Adrenal gland (tissue), 12 donors: ENCODE results near the gene AIM2. TPM values are rescaled to one million over a fixed set of nuclear protein-coding genes. Genes with fewer than 3 reads are reported as not detected.

ENCODE experiments used
- DNase-seq, 7 donors: peaks; one replicate each; pipeline ENCODE4 v3.0.0-alpha.2; 2019 to 2020
- H3K27ac ChIP-seq, 5 donors: fragments of 200-600 bp; sonication (generic) in 4 of 5; 1 replicate in 3 of 5; 2 replicates in 2 of 5; pipeline versions ENCODE4 v1.5.1 to v1.8.0; 2016 to 2020; ENCODE audit warnings: mild to moderate bottlenecking in 1 of 5
- H3K27me3 ChIP-seq: fragments of 200-600 bp; 2 replicates; pipeline ENCODE4 v1.8.0; 2021
- H3K36me3 ChIP-seq, 2 donors: fragments of 200-600 bp; replicated peaks in 1 of 2; 1 replicate in 1 of 2; 2 replicates in 1 of 2; pipeline versions ENCODE4 v1.5.1 to v1.8.0; 2018 to 2022
- H3K4me1 ChIP-seq, 2 donors: fragments of 200-600 bp; replicated peaks in 1 of 2; 1 replicate in 1 of 2; 2 replicates in 1 of 2; pipeline versions ENCODE4 v1.5.1 to v1.8.0; 2018 to 2021
- H3K4me3 ChIP-seq, 4 donors: fragments of 200-600 bp; sonication (generic) in 3 of 4; one replicate each; pipeline ENCODE4 v1.5.1; 2016 to 2018
- H3K9me3 ChIP-seq, 3 donors: fragments of 200-600 bp; sonication (generic) in 1 of 3; replicated peaks in 1 of 3; 1 replicate in 2 of 3; 2 replicates in 1 of 3; pipeline versions ENCODE4 v1.5.1 to v1.8.0; 2016 to 2021
- CTCF ChIP-seq, 6 experiments: fragments of 450-650 bp in 4 of 6; fragments of 200-600 bp in 2 of 6; sonication (generic) in 1 of 6; IDR thresholded peaks; 1 replicate in 5 of 6; 2 replicates in 1 of 6; pipeline versions ENCODE4 v1.5.1 to v1.8.0; 2016 to 2021; ENCODE audit warnings: antibody characterized with exemption in 6 of 6, mild to moderate bottlenecking in 2 of 6, moderate library complexity in 1 of 6
- POLR2A ChIP-seq, 2 donors: fragments of 450-650 bp; IDR thresholded peaks; one replicate each; pipeline ENCODE4 v1.6.1; 2017; ENCODE audit warnings: antibody characterized with exemption in 2 of 2, mild to moderate bottlenecking in 2 of 2, moderate library complexity in 1 of 2
- WGBS, 4 donors: extraction: QIAGEN DNeasy Blood & Tissue Kit in 2 of 4; methylation state at CpG; one replicate each; pipeline versions ENCODE4 v1.1.5 to v1.1.7; 2013 to 2017; 5-methylcytosine and 5-hydroxymethylcytosine counted together
- intact Hi-C, 2 donors: fragments of 100-400 bp; cut with DNase I; formaldehyde crosslinking; loops; one replicate each; pipeline versions ENCODE4 v1.14.1 to v1.15.0; 2022 to 2023
- polyA plus RNA-seq, 3 donors: library from polyadenylated mRNA; stranded (reverse); fragments of 200-250 nt in 2 of 3; fragments of 350-450 nt in 1 of 3; fragmentation: Illumina TruSeq in 1 of 3; extraction: RNeasy Lipid Tissue Mini Kit (QIAGEN cat#74804) in 1 of 3; gene quantifications; one replicate each; pipeline ENCODE4 v1.2.3, GENCODE V29; 2013 to 2014
- total RNA-seq, 9 donors: library from RNA; depleted of rRNA in 4 of 9; stranded (reverse); fragments of >200 nt in 4 of 9; fragments of 120-200 nt in 1 of 9; fragmentation: NEBNext Ultra II Directional in 1 of 9; extraction: Animal tissue kit (Norgen Biotek cat#: 25700) in 1 of 9; gene quantifications; one replicate each; pipeline versions ENCODE4 v1.1.0 to v1.2.4, GENCODE V29; 2013 to 2023
- donor health status: healthy with polysubstance abuse.
- donor health status: Bipolar disorder and iron deficiency.
- donor health status: DM: yes; HTN: yes; CAD: no.
- donor health status: DM: no; HTN: no; CAD: no.
- donor health status: DM: no; HTN: no; CAD: no.
- donor health status: DM: yes; HTN: yes; CAD: no.

AIM2 gene
- total and polyA plus RNA-seq, 12 donors, result 0.11 to 1.3 (median 0.57) TPM; not detected in 1

DNA sequence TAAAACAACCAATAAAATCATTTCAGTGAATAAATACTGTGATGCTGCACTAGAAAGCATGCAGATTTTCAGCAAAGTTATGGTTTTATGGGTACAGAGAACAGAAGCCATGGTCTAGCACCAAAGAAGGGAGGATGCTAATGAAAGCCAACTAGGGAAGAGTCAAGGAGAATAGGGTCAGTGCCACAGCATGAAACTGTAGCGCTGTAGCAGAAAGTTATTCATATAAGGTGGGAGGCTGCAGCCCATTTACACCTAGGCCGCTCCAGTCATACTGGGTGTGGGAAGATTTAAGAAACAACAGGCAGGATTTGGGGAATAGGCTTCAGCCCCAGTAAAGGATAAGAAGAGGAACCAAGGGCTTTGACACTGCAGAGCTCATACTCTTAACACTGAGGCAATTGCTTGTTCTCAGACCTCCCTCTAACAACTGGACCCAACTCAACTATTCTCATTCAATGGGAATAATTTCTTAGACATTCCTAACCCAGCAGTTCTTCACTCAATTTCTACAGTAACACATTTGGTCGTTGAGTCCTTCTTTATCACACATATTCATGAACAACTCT, 62.5 kb downstream of the AIM2 start:
- H3K27me3 ChIP-seq, result no peaks in the 10 kb centered on the region
- peaks cover 0 to 60% of the 10 kb centered on the region in 2 donors for H3K4me1 ChIP-seq
- intact Hi-C loops, result no loop called here
- 86 to 95% (median 93%) methylated on average over 3 of the region's 3 CpGs for WGBS, 4 donors
- peaks cover 0 to 35% of the 10 kb centered on the region in 2 donors for H3K36me3 ChIP-seq
- TF ChIP-seq POLR2A (IDR thresholded peaks at IDR 0.05) (no peak), CTCF (IDR thresholded peaks at IDR 0.05) (no peak)
- no peak for DNase-seq
- no peaks in the 10 kb centered on the region for H3K9me3 ChIP-seq
- no peak overlapping the region for H3K27ac ChIP-seq
- H3K4me3 ChIP-seq, result peak overlapping the region in 1 of 4 donors; percentile 60

GRCh38 chr1:159012495-159012894, 64.1 kb downstream of the AIM2 start:
- Histone ChIP-seq H3K9me3 (no peaks in the 10 kb centered on the region), H3K36me3 (peaks cover 0 to 20% of the 10 kb centered on the region in 2 donors), H3K4me3 (peak overlapping the region in 1 of 4 donors; percentile 60), H3K27me3 (no peaks in the 10 kb centered on the region), H3K4me1 (peaks cover 0 to 59% of the 10 kb centered on the region in 2 donors), H3K27ac (peak overlapping the region in 3 of 5 donors; percentile 16 to 55 (median 36))
- intact Hi-C loops, result no loop called here
- peak in 2 of 7 donors; percentile 20 to 34 for DNase-seq
- WGBS, 4 donors, result 47 to 70% (median 57%) methylated on average over 6 of the region's 6 CpGs
- TF ChIP-seq POLR2A (IDR thresholded peaks at IDR 0.05) (peak in 1 of 2 donors; percentile 10), CTCF (IDR thresholded peaks at IDR 0.05) (no peak)

Other genes with a start within 250 kb of the AIM2 start
- 10 to 100 TPM in 7 of 9 donors, 1 to 10 TPM in 2; 3.1 to 17.9 (median 14.5) TPM for gene MNDA, start 245.4 kb downstream of the AIM2 start, total RNA-seq
- gene MNDA, start 245.4 kb downstream of the AIM2 start, polyA plus RNA-seq, result 10 to 100 TPM in 1 of 3 donors, 1 to 10 TPM in 2; 5.2 to 13.1 (median 5.7) TPM
- gene PYHIN1, start 145.2 kb downstream of the AIM2 start, total RNA-seq, result 1 to 10 TPM in 2 of 9 donors, under 1 TPM in 6, not detected in 1; 0.11 to 2.8 (median 0.40) TPM
- gene PYHIN1, start 145.2 kb downstream of the AIM2 start, polyA plus RNA-seq, result under 1 TPM; 0.24 to 0.48 (median 0.32) TPM
- gene IFI16, start 66.9 kb downstream of the AIM2 start, total RNA-seq, result 100 to 1,000 TPM in 3 of 9 donors, 10 to 100 TPM in 6; 39.4 to 130 (median 80.5) TPM
- 100 to 1,000 TPM in 2 of 3 donors, 10 to 100 TPM in 1; 92.0 to 128 (median 123) TPM for gene IFI16, start 66.9 kb downstream of the AIM2 start, polyA plus RNA-seq
- 1 to 10 TPM in 6 of 9 donors, under 1 TPM in 2, not detected in 1; 0.83 to 7.8 (median 2.2) TPM for gene CADM3, start 94.8 kb upstream of the AIM2 start, total RNA-seq
- 1 to 10 TPM; 3.3 to 5.9 (median 5.5) TPM for gene CADM3, start 94.8 kb upstream of the AIM2 start, polyA plus RNA-seq
- 10 to 100 TPM in 5 of 9 donors, 1 to 10 TPM in 3, under 1 TPM in 1; 0.11 to 19.9 (median 11.3) TPM for gene ACKR1, start 128.1 kb upstream of the AIM2 start, total RNA-seq
- 10 to 100 TPM in 2 of 3 donors, 1 to 10 TPM in 1; 6.8 to 75.0 (median 11.1) TPM for gene ACKR1, start 128.1 kb upstream of the AIM2 start, polyA plus RNA-seq
- 1 to 10 TPM in 2 of 9 donors, under 1 TPM in 4, not detected in 3; 0.28 to 2.0 (median 0.58) TPM for gene FCER1A, start 225.6 kb upstream of the AIM2 start, total RNA-seq
- gene FCER1A, start 225.6 kb upstream of the AIM2 start, polyA plus RNA-seq, result 1 to 10 TPM in 2 of 3 donors, under 1 TPM in 1; 0.40 to 2.1 (median 1.0) TPM